Gastrocnemius medialis (tissue), 4 donors: ENCODE measurements around the gene FXYD2.

ENCODE experiments used
- CTCF ChIP-seq, 5 experiments: fragments of 450-650 bp in 3 of 5; fragments of 200-600 bp in 2 of 5; sonication (generic) in 2 of 5; IDR thresholded peaks in 4 of 5; conservative IDR thresholded peaks in 1 of 5; 1 replicate in 4 of 5; 2 replicates in 1 of 5; pipeline ENCODE4 v1.5.1; 2016 to 2019; ENCODE audit warnings: antibody characterized with exemption in 5 of 5, mild to moderate bottlenecking in 3 of 5, moderate library complexity in 3 of 5
- POLR2A ChIP-seq, 2 donors: fragments of 450-650 bp; IDR thresholded peaks; one replicate each; pipeline ENCODE4 v1.6.1; 2017; ENCODE audit warnings: antibody characterized with exemption in 2 of 2, mild to moderate bottlenecking in 2 of 2, moderate library complexity in 2 of 2

GRCh38 chr11:117863383-117863782, 38.8 kb upstream of the FXYD2 start:
- TF ChIP-seq CTCF (IDR thresholded peaks at IDR 0.05 in 4 of 5, conservative IDR thresholded peaks at IDR 0.05 in 1 of 5) = no peak
- no peak for TF ChIP-seq POLR2A (IDR thresholded peaks at IDR 0.05)
